ENCODE measurements around the gene CHST3.

- TF ChIP-seq CTCF (IDR thresholded peaks at IDR 0.05) (no peak), POLR2A (IDR thresholded peaks at IDR 0.05) (no peak), EP300 (IDR thresholded peaks at IDR 0.05) (no peak)
These were observed 46.8 kb downstream of the CHST3 start for GRCh38 chr10:72011016-72011415.

Data from tibial nerve (tissue), 4 donors.